Measurements from ENCODE around the gene GREB1L. TPM values are rescaled to one million over a fixed set of nuclear protein-coding genes. Genes with fewer than 3 reads are reported as not detected.

Gene GREB1L
- total RNA-seq, 4 donors from 2014 or later: 6.2 to 14.9 (median 10.4) TPM

DNA sequence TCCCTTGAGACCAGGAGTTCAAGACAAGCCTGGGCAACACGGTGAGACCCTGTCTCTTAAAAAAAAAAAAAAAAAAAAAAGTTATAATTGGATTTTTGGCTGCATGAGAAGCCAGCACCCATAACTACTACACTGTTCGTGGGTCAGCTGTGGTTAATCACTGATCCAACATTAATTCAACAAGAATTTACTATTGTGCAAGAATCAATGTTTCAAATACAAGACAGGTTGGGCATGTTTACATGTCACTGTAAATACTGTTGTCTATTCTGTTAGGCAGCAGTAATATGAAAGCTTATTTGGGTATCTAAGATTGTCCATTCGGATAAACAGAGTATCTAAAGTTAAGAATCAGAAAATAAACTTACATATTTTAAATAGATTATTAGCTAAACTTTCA is 296.2 kb downstream of the GREB1L start:
- H3K36me3 ChIP-seq: peaks cover 0 to 60% of the 10 kb centered on the region in 2 donors
- no peaks in the 10 kb centered on the region for H3K27me3 ChIP-seq
- 84 to 86% methylated on average over 3 of the region's 3 CpGs for WGBS, 2 donors (ENCODE audit: low coverage in 1 of 2)
- no peak overlapping the region for H3K27ac ChIP-seq
- no peak for ATAC-seq
- no peak overlapping the region for H3K4me3 ChIP-seq
- TF ChIP-seq, protein P1, sequence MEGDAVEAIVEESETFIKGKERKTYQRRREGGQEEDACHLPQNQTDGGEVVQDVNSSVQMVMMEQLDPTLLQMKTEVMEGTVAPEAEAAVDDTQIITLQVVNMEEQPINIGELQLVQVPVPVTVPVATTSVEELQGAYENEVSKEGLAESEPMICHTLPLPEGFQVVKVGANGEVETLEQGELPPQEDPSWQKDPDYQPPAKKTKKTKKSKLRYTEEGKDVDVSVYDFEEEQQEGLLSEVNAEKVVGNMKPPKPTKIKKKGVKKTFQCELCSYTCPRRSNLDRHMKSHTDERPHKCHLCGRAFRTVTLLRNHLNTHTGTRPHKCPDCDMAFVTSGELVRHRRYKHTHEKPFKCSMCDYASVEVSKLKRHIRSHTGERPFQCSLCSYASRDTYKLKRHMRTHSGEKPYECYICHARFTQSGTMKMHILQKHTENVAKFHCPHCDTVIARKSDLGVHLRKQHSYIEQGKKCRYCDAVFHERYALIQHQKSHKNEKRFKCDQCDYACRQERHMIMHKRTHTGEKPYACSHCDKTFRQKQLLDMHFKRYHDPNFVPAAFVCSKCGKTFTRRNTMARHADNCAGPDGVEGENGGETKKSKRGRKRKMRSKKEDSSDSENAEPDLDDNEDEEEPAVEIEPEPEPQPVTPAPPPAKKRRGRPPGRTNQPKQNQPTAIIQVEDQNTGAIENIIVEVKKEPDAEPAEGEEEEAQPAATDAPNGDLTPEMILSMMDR (IDR thresholded peaks at IDR 0.05): no peak
- TF ChIP-seq EP300 (IDR thresholded peaks at IDR 0.05) (no peak), POLR2AphosphoS5 (IDR thresholded peaks at IDR 0.05) (no peak), POLR2A (IDR thresholded peaks at IDR 0.05) (no peak)
- H3K9me3 ChIP-seq: no peaks in the 10 kb centered on the region
- peaks cover 0 to 6% (median 0%) of the 10 kb centered on the region in 3 donors for H3K4me1 ChIP-seq

DNA sequence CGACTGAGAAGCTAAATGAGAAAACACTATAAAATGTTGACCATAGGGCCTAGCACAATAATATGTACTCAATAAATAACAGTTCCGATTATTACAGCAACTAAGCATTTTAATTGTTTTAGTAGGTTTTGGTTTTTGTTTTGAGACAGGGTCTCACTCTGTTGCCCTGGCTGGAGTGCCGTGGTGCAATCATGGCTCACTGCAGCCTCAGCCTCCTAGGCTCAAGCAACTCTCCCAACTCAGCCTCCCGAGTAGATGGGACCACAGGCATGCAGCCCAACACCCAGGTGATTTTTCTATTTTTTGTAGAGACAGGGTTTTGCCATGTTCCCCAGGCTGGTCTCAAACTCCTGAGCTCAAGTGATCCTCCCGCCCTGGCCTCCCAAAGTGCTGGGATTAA is 304.4 kb downstream of the GREB1L start:
- no peak for ATAC-seq
- Histone ChIP-seq H3K27me3 (no peaks in the 10 kb centered on the region), H3K9me3 (no peaks in the 10 kb centered on the region), H3K36me3 (peaks cover 0 to 62% of the 10 kb centered on the region in 2 donors), H3K4me3 (no peak overlapping the region), H3K4me1 (no peaks in the 10 kb centered on the region), H3K27ac (no peak overlapping the region)
- 89 to 93% methylated on average over 3 to 5 of the region's 5 CpGs for WGBS, 2 donors (ENCODE audit: low coverage in 1 of 2)
- TF ChIP-seq, protein P1 (IDR thresholded peaks at IDR 0.05): no peak
- TF ChIP-seq EP300 (IDR thresholded peaks at IDR 0.05) (no peak), POLR2A (IDR thresholded peaks at IDR 0.05) (no peak), POLR2AphosphoS5 (IDR thresholded peaks at IDR 0.05) (no peak)

DNA sequence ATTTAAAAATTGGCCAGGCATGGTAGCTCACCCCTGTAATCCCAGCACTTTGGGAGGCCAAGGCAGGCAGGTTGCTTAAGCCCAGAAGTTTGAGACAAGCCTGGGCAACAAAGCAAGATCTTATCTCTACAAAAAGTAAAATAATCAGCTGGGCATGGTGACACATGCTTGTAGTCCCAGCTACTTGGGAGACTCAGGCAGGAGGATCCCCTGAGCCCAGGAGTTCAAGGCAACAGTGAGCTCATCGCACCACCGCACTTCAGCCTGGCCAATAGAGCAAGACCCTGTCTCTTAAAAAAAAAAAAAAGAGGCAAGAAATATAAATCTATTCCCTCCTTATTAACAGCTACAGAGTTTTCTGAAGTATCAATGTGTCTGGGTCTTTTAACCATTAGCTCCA is 306.6 kb downstream of the GREB1L start:
- WGBS, 2 donors (ENCODE audit: low coverage in 1 of 2): 95 to 100% methylated on average over 2 of the region's 2 CpGs
- Histone ChIP-seq H3K9me3 (no peaks in the 10 kb centered on the region), H3K36me3 (peaks cover 0 to 67% of the 10 kb centered on the region in 2 donors), H3K27ac (no peak overlapping the region), H3K4me1 (no peaks in the 10 kb centered on the region), H3K27me3 (no peaks in the 10 kb centered on the region), H3K4me3 (no peak overlapping the region)
- ATAC-seq: no peak
- no peak for TF ChIP-seq POLR2A (IDR thresholded peaks at IDR 0.05)
- TF ChIP-seq EP300 (IDR thresholded peaks at IDR 0.05): no peak
- no peak for TF ChIP-seq POLR2AphosphoS5 (IDR thresholded peaks at IDR 0.05)
- TF ChIP-seq, protein P1 (IDR thresholded peaks at IDR 0.05): no peak

DNA sequence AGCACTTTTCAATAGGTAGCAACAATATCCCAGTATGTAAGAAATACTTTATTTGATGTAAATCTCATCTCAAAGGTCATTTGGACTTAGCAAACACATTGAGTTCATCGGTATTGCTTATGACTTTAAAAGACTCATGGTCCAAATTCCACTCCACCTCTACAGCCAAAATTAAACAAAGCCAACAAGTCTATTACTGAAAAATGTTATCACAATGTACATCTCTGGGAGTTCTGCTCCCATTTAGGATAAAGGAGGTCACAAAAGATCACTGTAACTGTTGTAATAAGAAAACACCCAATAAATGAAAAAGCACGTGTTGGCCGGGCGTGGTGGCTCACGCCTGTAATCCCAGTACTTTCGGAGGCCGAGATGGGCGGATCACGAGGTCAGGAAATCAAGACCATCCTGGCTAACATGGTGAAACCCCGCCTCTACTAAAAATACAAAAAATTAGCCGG is 308.5 kb downstream of the GREB1L start:
- Histone ChIP-seq H3K9me3 (no peaks in the 10 kb centered on the region), H3K4me3 (no peak overlapping the region), H3K27me3 (no peaks in the 10 kb centered on the region), H3K4me1 (no peaks in the 10 kb centered on the region), H3K27ac (no peak overlapping the region), H3K36me3 (peaks cover 0 to 67% of the 10 kb centered on the region in 2 donors)
- 90 to 93% methylated on average over 4 to 5 of the region's 11 CpGs for WGBS, 2 donors (ENCODE audit: low coverage in 1 of 2)
- TF ChIP-seq, protein P1 (IDR thresholded peaks at IDR 0.05): no peak
- TF ChIP-seq EP300 (IDR thresholded peaks at IDR 0.05): no peak
- TF ChIP-seq POLR2A (IDR thresholded peaks at IDR 0.05): no peak
- no peak for TF ChIP-seq POLR2AphosphoS5 (IDR thresholded peaks at IDR 0.05)
- no peak for ATAC-seq

DNA sequence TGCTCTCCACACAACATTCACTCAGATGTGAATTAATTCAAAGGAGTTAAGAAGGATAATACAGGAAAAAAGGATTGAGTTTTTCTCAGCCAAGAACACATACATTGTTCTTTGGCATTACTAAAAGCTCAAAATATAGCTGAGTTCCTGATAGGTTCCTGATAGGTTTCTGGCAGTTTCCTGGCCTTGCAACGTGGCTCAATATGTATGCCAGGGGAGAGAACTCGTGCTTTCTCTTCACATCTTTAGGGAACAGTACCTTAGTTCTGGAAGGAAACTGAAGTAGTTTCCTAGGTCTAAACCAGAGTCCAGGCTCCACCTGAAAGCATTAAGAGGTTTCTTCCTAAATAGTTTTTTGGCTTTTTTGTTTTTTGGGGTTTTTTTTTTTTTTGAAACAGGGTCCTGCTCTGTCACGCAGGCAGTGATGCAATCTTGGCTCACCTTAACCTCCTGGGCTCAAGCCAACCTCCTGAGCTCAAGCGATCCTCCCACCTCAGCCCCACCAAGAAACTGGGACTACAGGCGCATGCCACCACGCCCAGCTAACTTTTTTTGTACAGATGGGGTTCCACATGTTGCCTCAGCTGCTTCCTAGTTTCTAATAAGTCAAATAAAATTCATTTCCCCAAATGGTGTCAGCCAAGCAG is 315.7 kb downstream of the GREB1L start:
- H3K27me3 ChIP-seq: no peaks in the 10 kb centered on the region
- TF ChIP-seq POLR2AphosphoS5 (IDR thresholded peaks at IDR 0.05) (no peak), EP300 (IDR thresholded peaks at IDR 0.05) (no peak), POLR2A (IDR thresholded peaks at IDR 0.05) (no peak)
- TF ChIP-seq, protein P1 (IDR thresholded peaks at IDR 0.05): no peak
- H3K4me3 ChIP-seq: no peak overlapping the region
- peaks cover 0 to 80% of the 10 kb centered on the region in 2 donors for H3K36me3 ChIP-seq
- no peak overlapping the region for H3K27ac ChIP-seq
- peaks cover 0 to 6% (median 0%) of the 10 kb centered on the region in 3 donors for H3K4me1 ChIP-seq
- no peak for ATAC-seq
- WGBS, 2 donors (ENCODE audit: low coverage in 1 of 2): 56 to 75% methylated on average over 6 of the region's 6 CpGs
- no peaks in the 10 kb centered on the region for H3K9me3 ChIP-seq
